Mucosa of rectum (tissue), 2 donors: ENCODE measurements around the gene CFAP43.

ENCODE experiments used
- H3K27ac ChIP-seq, 2 donors: one replicate each; pipeline ENCODE4 v1.7.0; 2013; ENCODE audit warnings: inconsistent platforms in 2 of 2, low read depth in 2 of 2, low read length in 2 of 2
- H3K27me3 ChIP-seq, 2 donors: one replicate each; pipeline ENCODE4 v1.7.0; 2013; ENCODE audit warnings: low read length in 2 of 2; ENCODE audit not compliant: control insufficient read depth in 2 of 2, insufficient read depth in 2 of 2
- H3K36me3 ChIP-seq, 2 donors: one replicate each; pipeline ENCODE4 v1.7.0; 2013; ENCODE audit warnings: low read length in 2 of 2; ENCODE audit not compliant: control insufficient read depth in 2 of 2, insufficient read depth in 2 of 2
- H3K4me1 ChIP-seq, 2 donors: one replicate each; pipeline ENCODE4 v1.7.0; 2013; ENCODE audit warnings: low read length in 2 of 2, mild to moderate bottlenecking in 1 of 2; ENCODE audit not compliant: control insufficient read depth in 2 of 2, insufficient read depth in 2 of 2
- H3K4me3 ChIP-seq, 2 donors: one replicate each; pipeline ENCODE4 v1.7.0; 2013; ENCODE audit warnings: low read length in 2 of 2
- H3K9ac ChIP-seq, 2 donors: one replicate each; pipeline ENCODE4 v1.7.0; 2013; ENCODE audit warnings: low read length in 2 of 2, low read depth in 1 of 2, mild to moderate bottlenecking in 1 of 2
- H3K9me3 ChIP-seq, 2 donors: one replicate each; pipeline ENCODE4 v1.7.0; 2013; ENCODE audit warnings: low read length in 2 of 2; ENCODE audit not compliant: control insufficient read depth in 2 of 2
- donor health status: healthy.
- donor health status: Normal muscosa, but diverticular disease.

Gene CFAP43

GRCh38 chr10:104233817-104234216, 1.7 kb upstream of the CFAP43 start:
- Histone ChIP-seq H3K9me3 (no peaks in the 10 kb centered on the region), H3K4me1 (peaks cover 4% of the 10 kb centered on the region in 2 donors), H3K27me3 (peaks cover 0 to 2% of the 10 kb centered on the region in 2 donors), H3K36me3 (no peaks in the 10 kb centered on the region), H3K27ac (no peak overlapping the region), H3K9ac (no peak overlapping the region), H3K4me3 (no peak overlapping the region)

- Histone ChIP-seq H3K27ac (no peak overlapping the region), H3K4me1 (peaks cover 4% of the 10 kb centered on the region in 2 donors), H3K36me3 (no peaks in the 10 kb centered on the region), H3K9ac (peak overlapping the region; percentile 47 to 60), H3K4me3 (peak overlapping the region; percentile 82 to 95), H3K9me3 (no peaks in the 10 kb centered on the region), H3K27me3 (peaks cover 0 to 2% of the 10 kb centered on the region in 2 donors)
These were observed 494 bp upstream of the CFAP43 start for GRCh38 chr10:104232613-104233102.

GRCh38 chr10:104230490-104230889, 1.7 kb downstream of the CFAP43 start:
- peaks cover 4% of the 10 kb centered on the region in 2 donors for H3K4me1 ChIP-seq
- no peak overlapping the region for H3K27ac ChIP-seq
- no peaks in the 10 kb centered on the region for H3K9me3 ChIP-seq
- H3K4me3 ChIP-seq = no peak overlapping the region
- no peaks in the 10 kb centered on the region for H3K36me3 ChIP-seq
- peaks cover 0 to 2% of the 10 kb centered on the region in 2 donors for H3K27me3 ChIP-seq
- no peak overlapping the region for H3K9ac ChIP-seq

- no peaks in the 10 kb centered on the region for H3K4me1 ChIP-seq
- no peak overlapping the region for H3K4me3 ChIP-seq
- no peak overlapping the region for H3K27ac ChIP-seq
- no peaks in the 10 kb centered on the region for H3K36me3 ChIP-seq
- no peaks in the 10 kb centered on the region for H3K27me3 ChIP-seq
- H3K9ac ChIP-seq = no peak overlapping the region
- no peaks in the 10 kb centered on the region for H3K9me3 ChIP-seq
These were observed 8.9 kb downstream of the CFAP43 start for GRCh38 chr10:104223304-104223703.

GRCh38 chr10:104220522-104220921, 11.6 kb downstream of the CFAP43 start:
- H3K4me1 ChIP-seq = no peaks in the 10 kb centered on the region
- H3K27me3 ChIP-seq = no peaks in the 10 kb centered on the region
- H3K9ac ChIP-seq = no peak overlapping the region
- no peaks in the 10 kb centered on the region for H3K36me3 ChIP-seq
- no peak overlapping the region for H3K27ac ChIP-seq
- H3K4me3 ChIP-seq = no peak overlapping the region
- H3K9me3 ChIP-seq = no peaks in the 10 kb centered on the region

- Histone ChIP-seq H3K9ac (no peak overlapping the region), H3K27me3 (no peaks in the 10 kb centered on the region), H3K4me1 (no peaks in the 10 kb centered on the region), H3K9me3 (no peaks in the 10 kb centered on the region), H3K27ac (no peak overlapping the region), H3K36me3 (no peaks in the 10 kb centered on the region), H3K4me3 (no peak overlapping the region)
These were observed 13.4 kb downstream of the CFAP43 start for GRCh38 chr10:104218751-104219150.

- no peaks in the 10 kb centered on the region for H3K4me1 ChIP-seq
- H3K9me3 ChIP-seq = no peaks in the 10 kb centered on the region
- H3K9ac ChIP-seq = no peak overlapping the region
- H3K27ac ChIP-seq = no peak overlapping the region
- H3K4me3 ChIP-seq = no peak overlapping the region
- no peaks in the 10 kb centered on the region for H3K27me3 ChIP-seq
- no peaks in the 10 kb centered on the region for H3K36me3 ChIP-seq
These were observed 15.5 kb downstream of the CFAP43 start for GRCh38 chr10:104216631-104217030.

- Histone ChIP-seq H3K9ac (no peak overlapping the region), H3K9me3 (no peaks in the 10 kb centered on the region), H3K36me3 (no peaks in the 10 kb centered on the region), H3K4me1 (no peaks in the 10 kb centered on the region), H3K27ac (no peak overlapping the region), H3K27me3 (no peaks in the 10 kb centered on the region), H3K4me3 (no peak overlapping the region)
These were observed 22.5 kb downstream of the CFAP43 start for GRCh38 chr10:104209575-104210198.

- no peaks in the 10 kb centered on the region for H3K27me3 ChIP-seq
- H3K36me3 ChIP-seq = no peaks in the 10 kb centered on the region
- no peak overlapping the region for H3K9ac ChIP-seq
- no peaks in the 10 kb centered on the region for H3K4me1 ChIP-seq
- no peak overlapping the region for H3K27ac ChIP-seq
- no peaks in the 10 kb centered on the region for H3K9me3 ChIP-seq
- no peak overlapping the region for H3K4me3 ChIP-seq
These were observed 23.4 kb downstream of the CFAP43 start for GRCh38 chr10:104208730-104209129.

GRCh38 chr10:104202231-104202630, 29.9 kb downstream of the CFAP43 start:
- Histone ChIP-seq H3K27ac (no peak overlapping the region), H3K9ac (no peak overlapping the region), H3K4me3 (no peak overlapping the region), H3K36me3 (no peaks in the 10 kb centered on the region), H3K27me3 (no peaks in the 10 kb centered on the region), H3K9me3 (no peaks in the 10 kb centered on the region), H3K4me1 (no peaks in the 10 kb centered on the region)
